ENCODE measurements around the gene ACY1.

The ACY1 gene

DNA sequence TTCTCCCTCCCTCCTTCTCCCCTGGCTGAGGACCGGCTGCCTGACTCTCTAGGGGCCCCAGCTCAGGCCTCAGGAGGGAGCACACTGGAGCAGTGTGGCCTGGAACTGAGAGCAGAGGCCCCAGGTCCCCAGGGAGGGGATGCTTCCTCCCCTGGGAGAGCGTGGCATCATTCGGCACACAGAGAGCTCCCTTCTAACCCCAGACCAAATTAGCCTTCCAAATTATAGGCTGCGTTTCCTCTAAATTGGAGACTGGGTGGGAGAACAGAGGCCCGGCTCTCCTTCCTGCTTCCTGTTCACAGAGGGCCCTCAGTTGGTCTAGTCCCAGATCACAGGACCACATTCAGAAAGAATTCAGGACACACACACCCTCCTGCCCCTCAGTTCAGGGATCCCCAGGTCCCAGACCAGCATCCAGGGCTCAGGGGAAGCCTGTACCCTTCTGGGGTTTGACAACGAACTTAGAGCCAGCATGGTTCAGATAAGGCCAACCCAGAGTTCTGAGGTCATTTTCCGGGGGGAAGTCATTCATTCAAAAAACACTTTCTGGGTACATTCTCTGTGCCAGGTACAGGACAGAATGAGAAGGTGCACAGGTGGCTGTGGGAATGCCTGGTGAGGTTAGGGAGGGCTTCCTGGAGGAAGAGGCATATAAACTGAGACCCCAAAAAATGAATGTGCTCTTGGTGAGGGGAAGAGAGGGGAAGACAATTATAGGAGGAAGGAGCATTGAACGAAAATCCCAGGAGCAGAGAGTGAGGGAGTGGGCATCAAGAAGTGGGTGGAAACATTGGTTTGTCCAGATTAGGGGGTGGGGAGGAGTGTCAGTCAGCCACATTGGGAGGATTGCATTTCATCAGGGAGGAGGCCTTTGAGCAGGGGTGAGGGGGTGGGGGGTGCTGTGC lies 40.8 kb downstream of the ACY1 start:
- no peak overlapping the region for H3K4me3 ChIP-seq (ENCODE audit: low read length)
- TF ChIP-seq, protein P1, sequence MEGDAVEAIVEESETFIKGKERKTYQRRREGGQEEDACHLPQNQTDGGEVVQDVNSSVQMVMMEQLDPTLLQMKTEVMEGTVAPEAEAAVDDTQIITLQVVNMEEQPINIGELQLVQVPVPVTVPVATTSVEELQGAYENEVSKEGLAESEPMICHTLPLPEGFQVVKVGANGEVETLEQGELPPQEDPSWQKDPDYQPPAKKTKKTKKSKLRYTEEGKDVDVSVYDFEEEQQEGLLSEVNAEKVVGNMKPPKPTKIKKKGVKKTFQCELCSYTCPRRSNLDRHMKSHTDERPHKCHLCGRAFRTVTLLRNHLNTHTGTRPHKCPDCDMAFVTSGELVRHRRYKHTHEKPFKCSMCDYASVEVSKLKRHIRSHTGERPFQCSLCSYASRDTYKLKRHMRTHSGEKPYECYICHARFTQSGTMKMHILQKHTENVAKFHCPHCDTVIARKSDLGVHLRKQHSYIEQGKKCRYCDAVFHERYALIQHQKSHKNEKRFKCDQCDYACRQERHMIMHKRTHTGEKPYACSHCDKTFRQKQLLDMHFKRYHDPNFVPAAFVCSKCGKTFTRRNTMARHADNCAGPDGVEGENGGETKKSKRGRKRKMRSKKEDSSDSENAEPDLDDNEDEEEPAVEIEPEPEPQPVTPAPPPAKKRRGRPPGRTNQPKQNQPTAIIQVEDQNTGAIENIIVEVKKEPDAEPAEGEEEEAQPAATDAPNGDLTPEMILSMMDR (conservative IDR thresholded peaks at IDR 0.05; ENCODE audit: low read length) = no peak
- DNase-seq (ENCODE audit: low read depth) = no peak

GRCh38 chr3:52024765-52025452 lies 41.6 kb downstream of the ACY1 start:
- no peak for DNase-seq (ENCODE audit: low read depth)
- TF ChIP-seq, protein P1 (conservative IDR thresholded peaks at IDR 0.05; ENCODE audit: low read length) = no peak
- no peak overlapping the region for H3K4me3 ChIP-seq (ENCODE audit: low read length)

GRCh38 chr3:52025453-52025852 lies 42.1 kb downstream of the ACY1 start:
- no peak for DNase-seq (ENCODE audit: low read depth)
- TF ChIP-seq, protein P1 (conservative IDR thresholded peaks at IDR 0.05; ENCODE audit: low read length) = no peak
- no peak overlapping the region for H3K4me3 ChIP-seq (ENCODE audit: low read length)

DNA sequence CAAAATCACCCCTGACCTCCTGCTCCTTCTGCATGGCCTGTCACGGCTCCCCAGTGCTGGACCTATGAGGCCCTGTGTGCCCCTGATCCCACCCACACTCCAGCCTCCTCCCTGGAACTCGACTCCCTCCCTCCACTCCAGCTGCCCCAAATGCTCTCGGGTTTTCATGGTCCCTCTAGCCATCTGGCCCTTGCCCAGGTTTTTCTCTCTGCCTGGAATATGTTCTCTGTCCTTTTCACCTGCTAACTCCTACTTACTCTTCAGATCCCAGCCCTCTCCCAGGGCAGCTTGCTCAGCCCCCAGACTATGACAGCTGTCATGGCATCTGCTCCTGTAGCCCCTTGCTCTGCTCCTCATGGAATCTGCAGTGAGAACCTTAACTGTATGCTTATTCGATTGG lies 42.7 kb downstream of the ACY1 start:
- DNase-seq (ENCODE audit: low read depth) = no peak
- TF ChIP-seq, protein P1 (conservative IDR thresholded peaks at IDR 0.05; ENCODE audit: low read length) = no peak
- no peak overlapping the region for H3K4me3 ChIP-seq (ENCODE audit: low read length)

DNA sequence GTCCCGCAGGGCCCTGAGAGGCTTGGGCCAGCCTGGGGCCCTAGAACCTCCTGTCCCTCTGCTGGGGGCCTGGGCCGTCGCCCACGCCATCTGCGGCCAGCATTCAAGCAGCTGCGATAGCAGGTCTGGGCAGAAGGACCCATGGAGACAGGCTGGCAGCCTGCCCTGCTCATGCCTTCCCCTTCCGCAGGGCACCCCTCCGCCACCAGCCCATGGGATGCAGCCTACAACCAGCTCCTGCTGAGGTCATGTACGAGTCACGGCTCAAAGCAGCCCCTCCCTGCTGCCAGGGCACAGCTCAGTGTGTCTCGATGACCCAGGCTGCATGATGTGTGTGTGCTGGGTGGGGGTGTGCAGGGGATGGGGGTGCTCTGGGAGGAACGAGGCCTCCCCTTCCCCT lies 45.2 kb downstream of the ACY1 start:
- TF ChIP-seq, protein P1 (conservative IDR thresholded peaks at IDR 0.05; ENCODE audit: low read length) = no peak
- no peak for DNase-seq (ENCODE audit: low read depth)
- no peak overlapping the region for H3K4me3 ChIP-seq (ENCODE audit: low read length)

DNA sequence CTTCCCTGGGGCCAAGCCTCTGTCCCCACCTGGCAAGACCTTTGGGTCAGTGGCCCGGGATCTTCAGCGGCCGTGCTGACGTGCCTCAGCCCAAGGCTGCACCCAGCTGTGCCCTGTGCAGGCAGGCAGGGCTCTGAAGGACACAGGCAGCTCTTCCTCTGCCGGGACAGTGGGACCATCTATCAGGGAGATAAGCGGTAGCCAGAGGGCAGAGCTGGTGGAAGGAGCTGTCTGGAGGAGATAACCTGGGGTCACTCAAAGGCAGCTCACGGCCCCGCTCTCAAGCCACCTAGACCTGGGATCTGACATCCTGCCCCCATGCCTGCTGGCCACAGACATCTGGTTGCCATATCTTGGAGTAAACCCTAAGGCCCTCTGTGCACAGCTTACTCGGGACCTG lies 45.7 kb downstream of the ACY1 start:
- H3K4me3 ChIP-seq (ENCODE audit: low read length) = no peak overlapping the region
- no peak for DNase-seq (ENCODE audit: low read depth)
- TF ChIP-seq, protein P1 (conservative IDR thresholded peaks at IDR 0.05; ENCODE audit: low read length) = no peak

- TF ChIP-seq, protein P1 (conservative IDR thresholded peaks at IDR 0.05; ENCODE audit: low read length) = no peak
- DNase-seq (ENCODE audit: low read depth) = no peak
- H3K4me3 ChIP-seq (ENCODE audit: low read length) = no peak overlapping the region
Measured at GRCh38 chr3:52029535-52029934, 46.2 kb downstream of the ACY1 start.
